Activated CD8-positive, alpha-beta memory T cell treated with anti-CD3 and anti-CD28 coated beads, Interleukin-2, amount 50 U/mL, for 48 hours (primary cell): ENCODE measurements around the gene ODAD3.
"Not testable (repeated sequence)": the region's sequence is repeated elsewhere in the genome, so short reads cannot be mapped to it uniquely, and the experiment has no call there.

Experiments
- DNase-seq: peaks from one replicate; pipeline ENCODE4 v3.0.0-alpha.2; 2020

Gene ODAD3

DNA sequence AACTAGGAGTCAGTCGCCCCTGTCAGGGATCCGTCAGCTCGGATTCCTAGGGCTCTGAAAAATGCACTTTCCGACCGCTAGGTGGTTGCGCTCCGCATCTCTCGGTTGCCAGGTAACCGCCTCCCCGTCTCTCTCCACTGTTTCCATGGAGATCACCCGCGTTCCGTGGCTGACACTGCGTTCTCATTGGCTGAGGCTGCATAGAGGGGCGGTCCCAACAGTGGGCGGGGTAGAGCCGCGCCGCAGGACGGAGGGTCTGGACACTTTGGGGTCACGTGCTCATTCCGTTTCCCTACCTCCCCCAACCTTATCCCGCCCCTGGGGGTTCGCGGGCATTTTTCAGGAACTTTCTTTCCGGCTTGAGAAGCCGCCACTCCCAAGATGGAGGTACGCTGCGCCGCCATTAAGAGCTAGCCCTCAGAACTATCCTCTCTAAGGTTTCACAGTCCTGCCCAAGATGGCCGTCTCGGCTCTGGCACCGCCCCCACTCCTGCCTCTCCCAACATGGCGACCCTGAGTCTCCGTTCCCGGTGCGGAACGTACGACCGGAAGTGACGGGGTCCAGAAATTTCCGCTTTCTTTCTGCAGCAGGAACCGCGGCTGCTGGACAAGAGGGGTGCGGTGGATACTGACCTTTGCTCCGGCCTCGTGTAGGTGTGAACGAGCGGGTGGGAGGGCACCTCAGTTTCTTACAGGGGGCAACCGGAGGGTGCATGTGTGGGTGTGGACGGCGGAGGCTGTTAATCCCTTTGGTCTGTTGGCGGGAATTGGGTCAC is at the start of gene ODAD3, which contains the start of gene PRKCSH:
Gene ODAD3 (minus strand): TSS at position 65 of the 776 bp plus-strand sequence. CDS start 105 bp downstream, outside the sequence.
Gene PRKCSH (plus strand): TSS at position 579 of the 776 bp plus-strand sequence. CDS start 483 bp downstream, outside the sequence.
- DNase-seq, result peak; percentile 97

GRCh38 chr19:11483366-11484111 is 48.6 kb upstream of the ODAD3 start:
- DNase-seq, result no peak

DNA sequence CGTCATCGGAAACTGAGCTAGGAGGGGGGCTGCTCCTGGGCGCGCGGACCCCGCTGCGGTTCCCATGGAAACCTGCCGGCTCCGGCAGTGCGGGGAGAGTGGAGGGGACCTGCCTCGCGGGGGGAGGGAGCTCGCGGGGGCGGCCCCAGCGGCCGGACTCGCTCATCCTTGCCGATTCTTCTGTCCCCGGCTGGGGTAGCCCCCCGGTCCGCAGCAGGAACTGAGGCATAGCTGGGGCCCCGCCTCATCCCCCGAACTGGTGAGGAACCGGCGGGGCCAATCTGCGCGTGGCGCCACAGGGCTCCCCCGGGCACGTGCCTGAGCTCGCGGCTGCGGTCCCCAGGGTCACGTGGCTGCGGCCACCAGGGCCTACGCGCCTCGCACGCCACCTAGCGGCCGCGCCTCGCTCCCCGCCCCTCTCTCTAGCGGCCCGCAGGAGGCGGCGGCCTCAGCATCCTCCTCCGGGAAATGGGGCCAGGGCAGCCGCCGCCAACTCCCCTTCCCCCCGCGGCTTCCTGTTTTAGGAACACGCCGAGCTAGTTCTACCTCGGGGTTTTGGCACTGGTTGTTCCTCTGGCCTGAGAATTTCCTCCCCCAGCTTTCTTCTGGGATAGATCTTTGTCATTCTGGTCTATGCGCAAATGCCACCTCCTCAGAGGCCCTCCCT is 47.6 kb upstream of the ODAD3 start:
- peak; percentile 97 for DNase-seq

GRCh38 chr19:11481534-11482383 is 46.8 kb upstream of the ODAD3 start:
- peak; percentile 90 for DNase-seq

GRCh38 chr19:11480715-11481533 is 46.0 kb upstream of the ODAD3 start, which contains the start of gene ELAVL3:
Gene ELAVL3 (minus strand): TSS chr19:11481046. CDS start chr19:11480608, 438 bp downstream.
- no peak for DNase-seq

GRCh38 chr19:11479898-11480714 is 45.2 kb upstream of the ODAD3 start:
- no peak for DNase-seq

DNA sequence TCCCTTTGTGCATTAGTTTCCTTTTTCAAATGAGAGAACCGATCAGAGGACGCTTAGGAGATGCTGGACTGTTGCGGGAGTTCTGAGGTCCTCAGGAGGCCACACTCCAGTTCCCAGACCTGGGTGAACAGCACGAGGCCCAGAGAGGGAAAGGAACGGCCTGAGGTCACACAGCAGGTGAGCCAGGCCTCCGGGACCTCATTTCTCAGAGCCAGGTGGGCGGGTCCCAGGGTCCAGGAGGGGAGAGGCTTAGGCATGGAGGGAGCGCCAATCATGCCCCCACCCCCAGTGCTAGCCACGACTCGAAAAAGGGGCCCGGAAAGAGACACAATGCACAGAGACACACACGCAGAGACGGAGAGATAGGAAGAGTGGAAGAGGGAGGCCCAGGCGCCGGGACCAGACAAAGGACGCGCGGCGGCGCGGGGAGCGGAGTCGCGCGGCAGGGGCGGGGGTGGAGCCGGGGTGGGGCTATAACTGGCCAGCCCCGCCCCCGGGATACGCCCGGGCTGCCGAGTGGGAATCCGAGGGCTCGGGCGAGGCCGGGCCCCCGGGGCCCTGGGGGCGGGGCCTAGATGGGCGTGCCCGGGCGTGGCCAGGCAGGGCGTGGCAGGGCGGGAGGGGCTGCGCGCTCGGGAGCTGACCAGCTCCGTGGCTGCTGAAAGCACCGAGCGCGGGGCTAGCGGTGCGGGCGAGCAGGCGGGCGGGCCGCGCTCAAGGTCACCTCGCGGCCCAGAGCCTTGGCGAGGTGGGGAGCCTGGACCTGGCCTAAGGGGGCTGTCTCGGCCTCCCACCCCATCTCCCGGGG is 44.4 kb upstream of the ODAD3 start:
- DNase-seq, result peak; percentile 78

DNA sequence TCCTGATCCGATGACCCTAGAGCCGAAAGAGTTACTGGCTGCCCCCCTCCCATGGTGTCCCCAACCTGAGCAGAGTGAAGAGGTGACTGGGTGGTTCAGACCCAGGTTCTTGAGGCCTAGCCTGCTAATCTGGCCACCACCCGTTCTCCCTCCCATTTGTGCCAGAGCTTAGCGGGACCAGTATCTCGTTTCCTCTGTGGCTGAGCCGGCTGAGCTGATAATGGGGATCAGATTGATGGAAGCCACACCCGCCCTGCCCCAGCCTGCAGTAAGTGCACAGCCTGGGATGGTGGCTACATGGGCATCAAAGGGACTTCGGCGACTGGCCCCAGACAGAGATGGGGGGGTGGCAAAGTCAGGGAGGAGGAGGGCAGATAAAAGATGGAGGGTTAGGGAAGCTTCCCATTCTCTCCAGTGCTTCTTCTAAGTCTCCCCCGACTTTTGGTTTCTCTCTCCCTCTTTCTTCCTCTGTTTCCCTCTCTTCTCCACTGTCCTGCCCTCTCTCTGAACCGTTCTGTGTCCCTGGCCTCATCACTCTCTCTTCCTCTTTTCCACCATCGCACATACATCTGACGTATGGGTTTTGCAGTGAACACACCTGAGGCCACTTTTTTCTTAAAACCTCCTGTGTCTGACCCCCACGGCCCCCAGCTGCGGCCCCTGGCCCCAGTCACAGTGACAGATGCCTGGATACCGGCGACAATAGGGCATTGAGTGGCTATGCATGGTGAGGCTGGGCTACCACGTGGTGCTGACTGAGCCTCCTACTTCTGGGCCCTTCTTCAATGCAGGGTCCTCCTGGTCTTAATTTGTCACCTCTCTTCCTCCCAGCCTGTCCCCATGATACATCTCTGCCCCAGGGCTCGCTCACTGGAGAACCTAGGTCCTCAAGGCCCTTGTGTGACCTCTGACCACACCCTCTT is 43.5 kb upstream of the ODAD3 start:
- no peak for DNase-seq

- DNase-seq, result no peak
These were observed 40.9 kb upstream of the ODAD3 start for GRCh38 chr19:11475861-11476260.

GRCh38 chr19:11475343-11475742 is 40.4 kb upstream of the ODAD3 start:
- DNase-seq, result not testable (repeated sequence)

GRCh38 chr19:11473725-11474124 is 38.8 kb upstream of the ODAD3 start:
- DNase-seq, result no peak

DNA sequence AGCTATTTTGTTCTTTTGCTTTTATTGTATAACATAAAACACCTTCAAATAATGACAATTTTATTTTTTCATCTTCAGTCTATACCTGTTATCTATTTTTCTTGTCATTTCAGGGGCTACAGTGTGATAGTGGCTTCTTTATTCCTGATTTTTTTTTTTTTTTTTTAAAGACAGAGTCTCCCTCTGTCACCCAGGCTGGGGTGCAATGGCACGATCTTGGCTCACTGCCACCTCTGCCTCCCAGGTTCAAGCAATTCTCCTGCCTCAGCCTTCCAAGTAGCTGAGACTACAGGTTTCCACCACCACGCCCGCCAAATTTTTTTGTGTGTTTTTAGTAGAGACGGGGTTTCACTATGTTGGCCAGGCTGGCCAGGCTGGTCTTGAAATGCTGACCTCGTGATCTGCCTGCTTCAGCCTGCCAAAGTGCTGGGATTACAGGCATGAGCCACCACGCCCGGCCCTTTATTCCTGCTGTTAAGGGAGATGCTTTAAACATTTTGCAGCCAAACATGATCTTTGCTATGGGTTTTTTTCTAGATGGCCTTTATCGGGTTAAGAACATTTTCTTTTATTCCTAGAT is 33.4 kb upstream of the ODAD3 start:
- DNase-seq, result not testable (repeated sequence)

- no peak for DNase-seq
These were observed 30.7 kb upstream of the ODAD3 start for GRCh38 chr19:11465600-11465999.

DNA sequence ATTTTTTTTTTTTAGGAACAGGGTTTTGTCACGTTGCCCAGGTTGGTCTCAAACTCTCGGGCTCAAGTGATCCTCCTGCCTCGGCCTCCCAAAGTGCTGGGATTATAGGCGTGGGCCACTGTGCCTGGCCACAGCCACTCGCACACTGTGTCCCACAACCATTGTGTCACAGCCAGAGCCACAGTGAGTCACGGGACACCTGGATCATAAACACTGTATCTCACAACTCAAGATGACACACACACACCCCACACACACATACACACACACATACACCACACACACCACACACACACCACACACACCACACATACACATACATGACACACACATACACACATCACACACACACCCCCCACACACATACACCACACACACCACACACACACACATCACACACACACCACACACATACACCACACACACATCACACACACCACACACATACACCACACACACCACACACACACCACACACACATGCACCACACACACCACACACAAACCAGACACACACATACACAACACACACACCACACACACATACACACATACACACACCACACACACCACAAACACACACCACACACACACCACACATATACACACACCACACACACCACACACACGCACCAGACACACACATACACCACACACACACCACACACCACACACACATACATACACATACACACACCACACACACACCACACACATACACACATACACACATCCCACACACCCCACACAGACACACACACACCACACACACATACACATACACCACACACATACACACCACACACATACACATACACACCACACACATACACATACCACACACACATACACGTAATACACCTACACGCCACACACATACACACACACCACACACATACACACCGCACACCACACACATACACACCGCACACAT is 29.7 kb upstream of the ODAD3 start:
- DNase-seq, result no peak

DNA sequence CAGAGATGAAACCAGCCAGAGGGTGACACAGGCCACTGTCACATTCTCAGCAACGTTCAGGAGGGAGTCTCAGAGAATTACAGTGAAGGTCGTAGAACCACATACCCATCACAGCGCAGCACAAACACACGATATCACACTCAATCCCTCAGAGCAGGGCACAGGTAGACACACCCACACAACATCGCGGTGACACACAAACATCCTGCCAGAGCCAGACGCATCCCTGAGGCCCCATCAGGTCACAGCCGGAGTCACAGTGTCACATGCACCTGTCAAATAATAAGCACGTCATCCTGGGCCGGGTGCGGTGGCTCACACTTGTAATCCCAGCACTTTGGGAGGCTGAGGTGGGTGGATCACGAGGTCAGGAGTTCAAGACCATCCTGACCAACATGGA is 28.5 kb upstream of the ODAD3 start:
- no peak for DNase-seq

DNA sequence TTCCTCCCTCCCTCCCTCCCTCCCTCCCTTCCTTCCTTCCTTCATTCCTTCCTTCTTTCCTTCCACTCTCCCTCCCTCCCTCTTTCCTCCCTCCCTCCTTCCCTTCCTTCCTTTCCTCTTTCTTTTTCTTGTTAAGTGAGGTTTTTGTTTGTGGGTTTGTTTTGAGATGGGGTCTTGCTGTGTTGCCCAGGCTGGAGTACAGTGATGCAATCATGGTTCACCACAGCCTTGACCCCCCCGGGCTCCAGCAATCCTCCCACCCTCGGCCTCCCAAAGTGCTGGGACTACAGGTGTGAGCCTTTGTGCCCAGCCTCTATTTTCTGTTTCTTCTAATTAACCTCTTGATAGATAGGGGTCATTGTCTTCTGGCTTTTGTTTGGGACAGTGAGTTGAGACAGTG is 26.5 kb upstream of the ODAD3 start:
- DNase-seq, result no peak

- no peak for DNase-seq
These were observed 25.3 kb upstream of the ODAD3 start for GRCh38 chr19:11460207-11460606.
